Hematopoietic multipotent progenitor cell treated with erythropoietin and hydrocortisone succinate and interleukin-3 and kit ligand, for 17 days (in vitro differentiated cells): ENCODE results near the gene GARIN1A.

Experiments used
- DNase-seq: peaks from one replicate; pipeline ENCODE4 v3.0.0-alpha.2; 2015; ENCODE audit warnings: low spot score

GARIN1A gene

GRCh38 chr7:128718967-128719642, 47.0 kb downstream of the GARIN1A start:
- DNase-seq = no peak

DNA sequence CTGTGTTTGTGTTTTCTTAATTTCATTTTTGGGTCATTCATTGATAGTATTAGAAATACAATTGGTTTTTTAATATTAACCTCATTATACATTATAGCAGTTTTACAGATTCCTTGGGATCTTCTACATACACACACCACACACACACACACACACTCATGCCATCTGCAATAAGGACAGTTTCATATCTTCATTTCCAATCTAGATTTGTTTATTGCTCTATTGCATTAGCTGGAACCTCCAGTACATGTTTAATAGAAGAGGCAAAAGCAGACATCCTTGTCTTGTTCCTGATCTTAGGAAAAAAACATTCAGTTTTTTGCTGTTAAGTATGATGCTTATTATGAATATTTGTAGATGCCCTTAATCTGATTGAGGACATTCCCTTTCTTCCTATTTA, 49.3 kb downstream of the GARIN1A start:
- DNase-seq = no peak
